Nephron (organoid): ENCODE results near the gene EFCAB11.
A peak's percentile ranks its signal among the peaks of the same experiment; 100 is the strongest.
"Not testable (repeated sequence)": the region's sequence is repeated elsewhere in the genome, so short reads cannot be mapped to it uniquely, and the experiment has no call there.

Experiments
- H3K27ac Mint-ChIP-seq, 3 experiments: 2 replicates each; pipeline ENCODE4 v1.8.0; 2020; ENCODE audit warnings: mixed read lengths in 3 of 3, mild to moderate bottlenecking in 2 of 3, moderate library complexity in 1 of 3
- H3K27me3 Mint-ChIP-seq: 2 replicates; pipeline ENCODE4 v1.8.0; 2021; ENCODE audit warnings: low read depth, mild to moderate bottlenecking, moderate library complexity, mixed read lengths
- H3K36me3 Mint-ChIP-seq: 2 replicates; pipeline ENCODE4 v1.8.0; 2020; ENCODE audit warnings: low read depth, mixed read lengths
- H3K4me1 Mint-ChIP-seq: 2 replicates; pipeline ENCODE4 v1.8.0; 2020; ENCODE audit warnings: mixed read lengths
- H3K4me3 Mint-ChIP-seq, 3 experiments: 2 replicates each; pipeline ENCODE4 v1.8.0; 2020; ENCODE audit warnings: mild to moderate bottlenecking in 3 of 3, mixed read lengths in 3 of 3, moderate library complexity in 2 of 3
- H3K9me3 Mint-ChIP-seq: 2 replicates; pipeline ENCODE4 v1.8.0; 2020; ENCODE audit warnings: mixed read lengths
- TF ChIP-seq, protein P1 (sequence below), 3 experiments: fragments of 200-600 bp; sonication (generic); IDR thresholded peaks; one replicate each; pipeline ENCODE4 v1.5.0; 2021; ENCODE audit warnings: antibody characterized with exemption in 3 of 3; ENCODE audit not compliant: unreplicated experiment in 3 of 3

The EFCAB11 gene

DNA sequence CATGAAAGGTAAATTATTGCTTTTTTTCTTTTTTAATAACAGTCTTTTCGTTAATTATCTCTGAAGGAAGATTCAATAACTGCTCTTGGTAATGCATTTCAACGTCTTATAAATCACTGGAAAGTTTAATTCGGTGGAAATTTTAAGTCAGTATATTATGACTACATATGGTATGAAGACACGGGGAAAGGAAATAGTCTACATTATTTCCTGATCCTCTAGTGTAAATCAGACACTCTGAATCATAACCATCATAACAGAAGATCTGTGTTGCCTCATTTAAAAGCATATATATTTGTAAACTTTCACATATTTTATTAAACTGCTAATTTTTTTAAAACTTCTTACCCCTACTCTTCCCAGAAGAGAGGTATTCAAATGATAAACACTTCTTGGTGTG is 53.7 kb downstream of the EFCAB11 start:
- H3K9me3 Mint-ChIP-seq, result peaks cover under 1% of the 10 kb centered on the region
- no peak overlapping the region for H3K4me3 Mint-ChIP-seq
- TF ChIP-seq, protein P1, sequence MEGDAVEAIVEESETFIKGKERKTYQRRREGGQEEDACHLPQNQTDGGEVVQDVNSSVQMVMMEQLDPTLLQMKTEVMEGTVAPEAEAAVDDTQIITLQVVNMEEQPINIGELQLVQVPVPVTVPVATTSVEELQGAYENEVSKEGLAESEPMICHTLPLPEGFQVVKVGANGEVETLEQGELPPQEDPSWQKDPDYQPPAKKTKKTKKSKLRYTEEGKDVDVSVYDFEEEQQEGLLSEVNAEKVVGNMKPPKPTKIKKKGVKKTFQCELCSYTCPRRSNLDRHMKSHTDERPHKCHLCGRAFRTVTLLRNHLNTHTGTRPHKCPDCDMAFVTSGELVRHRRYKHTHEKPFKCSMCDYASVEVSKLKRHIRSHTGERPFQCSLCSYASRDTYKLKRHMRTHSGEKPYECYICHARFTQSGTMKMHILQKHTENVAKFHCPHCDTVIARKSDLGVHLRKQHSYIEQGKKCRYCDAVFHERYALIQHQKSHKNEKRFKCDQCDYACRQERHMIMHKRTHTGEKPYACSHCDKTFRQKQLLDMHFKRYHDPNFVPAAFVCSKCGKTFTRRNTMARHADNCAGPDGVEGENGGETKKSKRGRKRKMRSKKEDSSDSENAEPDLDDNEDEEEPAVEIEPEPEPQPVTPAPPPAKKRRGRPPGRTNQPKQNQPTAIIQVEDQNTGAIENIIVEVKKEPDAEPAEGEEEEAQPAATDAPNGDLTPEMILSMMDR (IDR thresholded peaks at IDR 0.05; ENCODE audit: unreplicated experiment in 3 of 3), result no peak
- H3K27me3 Mint-ChIP-seq, result peaks cover 3% of the 10 kb centered on the region
- H3K36me3 Mint-ChIP-seq, result peaks cover 5% of the 10 kb centered on the region
- H3K27ac Mint-ChIP-seq, result peak overlapping the region in 1 of 3 experiments; percentile 13
- peaks cover 30% of the 10 kb centered on the region for H3K4me1 Mint-ChIP-seq

DNA sequence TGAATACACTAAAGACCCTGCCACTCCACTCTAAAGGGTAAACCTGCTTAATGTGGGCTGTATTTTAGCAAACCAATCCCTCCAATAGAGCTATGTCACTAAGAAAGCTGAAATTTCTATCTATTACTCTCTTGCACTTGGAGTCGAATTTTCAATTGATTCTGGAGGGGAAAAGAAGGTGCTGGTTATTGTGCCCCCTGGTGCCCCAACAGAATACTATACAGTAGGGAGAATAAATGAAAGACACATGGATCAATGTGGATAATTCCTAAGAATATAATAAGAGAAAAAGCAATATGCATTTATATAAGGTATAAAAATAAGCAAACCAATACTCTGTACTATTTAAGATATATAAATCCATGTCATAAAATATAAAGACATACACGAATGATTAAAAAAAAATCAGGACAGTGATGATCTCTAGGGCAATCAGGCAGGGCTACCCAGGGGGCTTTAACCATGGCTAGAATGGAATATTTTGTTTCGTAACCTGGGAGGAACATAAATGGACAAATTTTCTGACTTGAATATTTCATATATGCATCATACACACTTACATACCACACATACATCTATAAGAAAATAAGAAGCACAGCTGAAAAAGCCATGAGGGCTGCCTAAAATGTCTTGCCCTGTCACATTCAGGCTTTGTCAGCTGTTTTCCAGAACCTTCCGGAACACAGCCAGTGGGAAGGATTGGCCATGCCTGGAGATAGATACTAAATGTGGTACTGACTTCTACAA is 54.4 kb downstream of the EFCAB11 start:
- TF ChIP-seq, protein P1 (IDR thresholded peaks at IDR 0.05; ENCODE audit: unreplicated experiment in 3 of 3), result peak; percentile 19 to 41 (median 28)
- H3K27ac Mint-ChIP-seq, result peak overlapping the region in 2 of 3 experiments; percentile 13 to 42
- peaks cover 3% of the 10 kb centered on the region for H3K27me3 Mint-ChIP-seq
- no peak overlapping the region for H3K4me3 Mint-ChIP-seq
- H3K4me1 Mint-ChIP-seq, result peaks cover 30% of the 10 kb centered on the region
- H3K36me3 Mint-ChIP-seq, result peaks cover 12% of the 10 kb centered on the region
- H3K9me3 Mint-ChIP-seq, result peaks cover 6% of the 10 kb centered on the region

DNA sequence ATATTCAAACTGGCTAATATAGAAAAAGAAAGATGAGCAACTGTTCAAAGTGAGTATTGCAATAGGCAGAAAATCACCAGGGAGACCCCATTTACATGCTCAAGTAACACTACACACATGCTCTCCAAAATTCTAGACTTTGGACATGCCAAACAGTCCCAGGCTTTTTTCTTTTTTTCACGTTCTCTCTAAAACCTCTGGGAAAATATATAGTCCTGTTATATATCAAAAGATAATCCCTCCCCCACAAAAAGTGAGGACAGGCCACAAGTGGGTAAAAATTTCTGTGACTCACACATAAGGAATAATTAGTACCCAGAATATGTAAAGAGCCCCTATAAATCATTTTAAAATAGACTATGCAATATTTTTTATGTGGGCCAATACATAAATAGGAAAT is 55.2 kb downstream of the EFCAB11 start:
- Mint-ChIP-seq H3K4me1 (peaks cover 30% of the 10 kb centered on the region), H3K9me3 (peaks cover 9% of the 10 kb centered on the region), H3K27ac (peak overlapping the region in 1 of 3 experiments; percentile 10), H3K36me3 (peaks cover 17% of the 10 kb centered on the region), H3K27me3 (peaks cover 3% of the 10 kb centered on the region), H3K4me3 (no peak overlapping the region)
- TF ChIP-seq, protein P1 (IDR thresholded peaks at IDR 0.05; ENCODE audit: unreplicated experiment in 3 of 3), result no peak

DNA sequence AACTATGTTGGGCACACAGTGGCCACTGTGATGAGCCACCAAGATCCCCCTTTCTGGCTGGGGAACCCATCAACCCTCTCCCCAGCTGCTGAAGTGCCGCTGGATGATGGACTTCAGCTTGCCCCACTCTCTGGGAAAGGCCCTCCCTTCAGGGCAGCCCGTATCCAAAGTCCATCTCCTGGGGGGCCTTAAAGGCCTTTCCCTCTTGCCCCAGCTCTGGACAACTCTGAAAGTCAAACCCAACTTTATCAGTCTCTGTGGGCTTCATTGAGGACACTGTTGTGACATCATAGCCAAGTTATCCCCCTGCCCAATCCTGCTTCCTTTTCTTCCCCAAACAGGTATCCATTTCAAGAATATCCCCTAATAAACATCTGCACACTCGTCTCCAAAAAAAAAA is 61.1 kb downstream of the EFCAB11 start:
- H3K9me3 Mint-ChIP-seq, result peaks cover 15% of the 10 kb centered on the region
- H3K36me3 Mint-ChIP-seq, result peaks cover 25% of the 10 kb centered on the region
- not testable (repeated sequence) for H3K27me3 Mint-ChIP-seq, H3K4me1 Mint-ChIP-seq, H3K27ac Mint-ChIP-seq, H3K4me3 Mint-ChIP-seq

DNA sequence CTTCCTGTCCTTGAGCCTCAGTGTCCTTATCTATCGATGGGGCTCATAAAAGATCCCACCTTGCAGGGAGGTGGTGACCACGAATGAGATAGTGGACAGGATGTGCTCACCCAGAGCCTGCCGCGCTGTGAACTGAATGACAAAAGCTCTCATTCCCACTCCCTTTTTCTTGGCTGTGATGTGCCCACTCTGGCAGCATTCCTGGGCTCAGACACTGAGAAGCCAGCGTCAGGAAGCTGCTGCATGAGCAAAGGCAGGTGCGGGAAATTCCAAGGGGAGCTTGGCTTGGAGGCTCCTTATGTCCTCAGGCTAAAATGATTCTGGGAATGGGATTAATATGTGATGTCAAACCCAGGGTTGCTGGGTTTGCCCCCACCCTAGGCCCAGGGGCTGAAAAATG is 61.6 kb downstream of the EFCAB11 start:
- Mint-ChIP-seq H3K36me3 (peaks cover 25% of the 10 kb centered on the region), H3K4me3 (no peak overlapping the region), H3K27ac (no peak overlapping the region), H3K9me3 (peaks cover 15% of the 10 kb centered on the region), H3K27me3 (no peaks in the 10 kb centered on the region), H3K4me1 (no peaks in the 10 kb centered on the region)
- TF ChIP-seq, protein P1 (IDR thresholded peaks at IDR 0.05; ENCODE audit: unreplicated experiment in 3 of 3), result no peak

DNA sequence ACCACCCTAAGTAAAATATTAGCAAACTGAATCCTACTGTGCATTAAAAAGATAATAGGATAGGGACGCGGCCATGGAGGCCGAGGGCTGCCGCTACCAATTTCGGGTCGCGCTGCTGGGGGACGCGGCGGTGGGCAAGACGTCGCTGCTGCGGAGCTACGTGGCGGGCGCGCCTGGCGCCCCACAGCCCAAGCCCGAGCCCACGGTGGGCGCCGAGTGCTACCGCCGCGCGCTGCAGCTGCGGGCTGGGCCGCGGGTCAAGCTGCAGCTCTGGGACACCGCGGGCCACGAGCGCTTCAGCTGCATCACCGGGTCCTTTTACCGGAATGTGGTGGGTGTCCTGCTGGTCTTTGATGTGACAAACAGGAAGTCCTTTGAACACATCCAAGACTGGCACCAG is 62.8 kb downstream of the EFCAB11 start:
- not testable (repeated sequence) for H3K27me3 Mint-ChIP-seq, H3K4me3 Mint-ChIP-seq, H3K27ac Mint-ChIP-seq, H3K4me1 Mint-ChIP-seq
- peaks cover 15% of the 10 kb centered on the region for H3K9me3 Mint-ChIP-seq
- H3K36me3 Mint-ChIP-seq, result peaks cover 25% of the 10 kb centered on the region

DNA sequence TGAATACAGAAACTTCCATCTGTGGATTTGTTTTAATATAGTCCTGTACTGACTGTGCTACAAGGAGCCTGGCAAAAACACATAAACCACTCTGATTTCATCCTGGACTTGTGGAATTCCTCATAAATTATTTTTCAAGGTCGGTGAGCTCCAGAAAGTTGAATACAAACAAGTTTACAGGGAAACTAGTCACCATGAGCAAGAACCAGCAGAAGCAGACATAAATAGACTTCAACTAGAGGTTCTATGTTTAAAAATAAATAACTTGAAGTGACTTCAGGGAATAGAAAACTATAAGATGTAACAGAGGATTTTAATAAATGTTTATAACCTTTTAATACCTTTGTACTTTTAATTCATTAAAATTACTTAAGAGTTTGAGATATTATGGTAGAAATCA is 63.5 kb downstream of the EFCAB11 start:
- Mint-ChIP-seq H3K4me1 (peaks cover 7% of the 10 kb centered on the region), H3K9me3 (peaks cover 15% of the 10 kb centered on the region), H3K4me3 (no peak overlapping the region), H3K36me3 (peaks cover 22% of the 10 kb centered on the region), H3K27ac (no peak overlapping the region), H3K27me3 (no peaks in the 10 kb centered on the region)
- TF ChIP-seq, protein P1 (IDR thresholded peaks at IDR 0.05; ENCODE audit: unreplicated experiment in 3 of 3), result no peak
